Stimulated activated CD8-positive, alpha-beta memory T cell treated with anti-CD3 and anti-CD28 coated beads, Interleukin-7, amount 100 ng/mL, for 4 hours (primary cell): ENCODE measurements around the gene FER.
"Not testable (repeated sequence)": the region's sequence is repeated elsewhere in the genome, so short reads cannot be mapped to it uniquely, and the experiment has no call there.

ENCODE experiments used
- DNase-seq, 2 donors: peaks; one replicate each; pipeline ENCODE4 v3.0.0-alpha.2; 2020; ENCODE audit warnings: low read depth in 2 of 2

The FER gene

GRCh38 chr5:108747774-108748400 lies at the start of gene FER:
Gene FER, plus strand, starts transcription at chr5:108747897. Its CDS starts 50,286 bp downstream, at chr5:108798183.
- peak; percentile 21 to 22 for DNase-seq

- DNase-seq = not testable (repeated sequence)
Measured at GRCh38 chr5:108700388-108700787, 47.3 kb upstream of the FER start.

GRCh38 chr5:108700930-108701329 lies 46.8 kb upstream of the FER start:
- DNase-seq = no peak

- DNase-seq = no peak
Measured at GRCh38 chr5:108702546-108702945, 45.2 kb upstream of the FER start.

GRCh38 chr5:108703313-108703712 lies 44.4 kb upstream of the FER start:
- DNase-seq = no peak

GRCh38 chr5:108707141-108707540 lies 40.6 kb upstream of the FER start:
- no peak for DNase-seq

- no peak for DNase-seq
Measured at GRCh38 chr5:108711898-108712297, 35.8 kb upstream of the FER start.

- no peak for DNase-seq
Measured at GRCh38 chr5:108715408-108715807, 32.3 kb upstream of the FER start.

- DNase-seq = no peak
Measured at GRCh38 chr5:108720391-108720790, 27.3 kb upstream of the FER start.

GRCh38 chr5:108726446-108727235 lies 21.1 kb upstream of the FER start:
- no peak for DNase-seq

GRCh38 chr5:108727236-108727650 lies 20.5 kb upstream of the FER start:
- DNase-seq = no peak

- peak in 1 of 2 donors; percentile 37 for DNase-seq
Measured at GRCh38 chr5:108727651-108728565, 19.8 kb upstream of the FER start.

GRCh38 chr5:108728566-108729241 lies 19.0 kb upstream of the FER start:
- peak; percentile 47 to 52 for DNase-seq

GRCh38 chr5:108729242-108729615 lies 18.5 kb upstream of the FER start:
- no peak for DNase-seq

GRCh38 chr5:108730617-108731340 lies 16.9 kb upstream of the FER start:
- DNase-seq = no peak

GRCh38 chr5:108735790-108736189 lies 11.9 kb upstream of the FER start:
- DNase-seq = no peak

GRCh38 chr5:108736855-108737254 lies 10.8 kb upstream of the FER start:
- DNase-seq = no peak

- DNase-seq = no peak
Measured at GRCh38 chr5:108739376-108739775, 8.3 kb upstream of the FER start.

GRCh38 chr5:108739906-108740305 lies 7.8 kb upstream of the FER start:
- DNase-seq = no peak

- DNase-seq = no peak
Measured at GRCh38 chr5:108743319-108743718, 4.4 kb upstream of the FER start.

- no peak for DNase-seq
Measured at GRCh38 chr5:108743846-108744245, 3.9 kb upstream of the FER start.
